ENCODE measurements around the gene IGF2R.

DNA sequence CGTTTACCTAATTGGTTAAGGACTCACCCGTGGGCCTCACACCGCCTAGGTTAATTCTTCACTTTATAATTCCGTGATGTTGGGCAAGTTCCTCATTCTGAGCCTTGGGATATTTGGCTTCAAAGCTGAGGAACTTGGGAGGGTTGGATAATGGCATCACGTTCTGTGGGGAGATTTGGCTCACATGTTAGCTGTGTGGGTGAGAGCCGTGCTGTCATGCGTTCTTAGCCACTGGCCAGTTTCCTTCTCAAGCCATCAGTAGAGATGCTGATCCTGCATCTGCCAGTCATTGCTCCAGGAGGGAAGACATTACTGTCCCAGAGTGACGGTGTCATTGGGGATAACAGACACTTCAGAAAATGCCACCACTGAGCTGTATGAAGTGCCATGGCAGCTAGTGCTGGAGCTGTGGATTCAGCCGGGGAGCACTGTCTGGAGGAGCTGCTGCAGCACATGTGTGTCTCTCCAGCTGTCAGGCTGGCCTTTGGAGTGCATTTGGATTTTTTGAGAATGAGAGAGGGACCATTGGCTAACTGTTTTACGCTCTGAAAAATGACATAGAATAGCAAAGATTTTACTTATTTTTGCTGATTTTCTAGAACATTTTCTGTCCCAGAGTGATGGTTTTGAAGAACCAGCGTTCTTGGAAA, 16.5 kb downstream of the IGF2R start:
- TF ChIP-seq, protein P1, sequence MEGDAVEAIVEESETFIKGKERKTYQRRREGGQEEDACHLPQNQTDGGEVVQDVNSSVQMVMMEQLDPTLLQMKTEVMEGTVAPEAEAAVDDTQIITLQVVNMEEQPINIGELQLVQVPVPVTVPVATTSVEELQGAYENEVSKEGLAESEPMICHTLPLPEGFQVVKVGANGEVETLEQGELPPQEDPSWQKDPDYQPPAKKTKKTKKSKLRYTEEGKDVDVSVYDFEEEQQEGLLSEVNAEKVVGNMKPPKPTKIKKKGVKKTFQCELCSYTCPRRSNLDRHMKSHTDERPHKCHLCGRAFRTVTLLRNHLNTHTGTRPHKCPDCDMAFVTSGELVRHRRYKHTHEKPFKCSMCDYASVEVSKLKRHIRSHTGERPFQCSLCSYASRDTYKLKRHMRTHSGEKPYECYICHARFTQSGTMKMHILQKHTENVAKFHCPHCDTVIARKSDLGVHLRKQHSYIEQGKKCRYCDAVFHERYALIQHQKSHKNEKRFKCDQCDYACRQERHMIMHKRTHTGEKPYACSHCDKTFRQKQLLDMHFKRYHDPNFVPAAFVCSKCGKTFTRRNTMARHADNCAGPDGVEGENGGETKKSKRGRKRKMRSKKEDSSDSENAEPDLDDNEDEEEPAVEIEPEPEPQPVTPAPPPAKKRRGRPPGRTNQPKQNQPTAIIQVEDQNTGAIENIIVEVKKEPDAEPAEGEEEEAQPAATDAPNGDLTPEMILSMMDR (IDR thresholded peaks at IDR 0.05), result no peak
- no peak for TF ChIP-seq POLR2A (IDR thresholded peaks at IDR 0.05)

Data from esophagus squamous epithelium (tissue), 4 donors.